ENCODE results near the gene SCMH1.

DNA sequence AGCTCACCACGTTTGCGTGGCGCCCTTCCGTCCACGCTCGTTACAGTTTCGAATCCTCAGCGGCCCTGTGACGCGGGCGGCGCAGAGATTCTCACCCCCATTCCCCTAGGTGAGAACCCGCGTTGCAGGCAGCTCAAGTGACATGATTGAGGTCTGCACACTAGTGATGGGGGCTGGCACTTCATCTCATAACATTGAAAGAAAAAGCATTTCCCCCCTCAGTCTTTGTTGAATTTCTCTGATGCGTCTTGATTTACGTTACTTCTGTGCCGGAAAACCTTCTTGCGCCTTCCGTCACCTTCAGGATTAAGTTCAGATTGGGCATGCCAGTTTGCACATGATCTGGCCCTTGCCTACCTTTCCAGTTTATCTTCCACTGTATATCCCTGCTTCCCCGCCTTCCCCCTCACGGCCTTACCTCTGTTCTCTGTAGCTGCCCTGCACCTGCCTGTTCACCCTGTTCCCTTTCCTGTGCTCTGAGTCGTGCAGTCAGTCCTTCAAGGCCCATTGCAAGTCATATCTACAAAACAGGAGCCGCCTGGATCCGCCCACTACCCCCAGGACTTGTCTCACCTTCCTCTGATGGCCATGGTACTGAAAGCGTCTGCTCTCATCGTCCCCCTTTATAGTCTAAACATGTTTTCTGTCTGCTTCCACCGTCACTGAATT, 261.5 kb downstream of the SCMH1 start:
- no peak for TF ChIP-seq POLR2AphosphoS5 (IDR thresholded peaks at IDR 0.05)
- TF ChIP-seq, protein P1, sequence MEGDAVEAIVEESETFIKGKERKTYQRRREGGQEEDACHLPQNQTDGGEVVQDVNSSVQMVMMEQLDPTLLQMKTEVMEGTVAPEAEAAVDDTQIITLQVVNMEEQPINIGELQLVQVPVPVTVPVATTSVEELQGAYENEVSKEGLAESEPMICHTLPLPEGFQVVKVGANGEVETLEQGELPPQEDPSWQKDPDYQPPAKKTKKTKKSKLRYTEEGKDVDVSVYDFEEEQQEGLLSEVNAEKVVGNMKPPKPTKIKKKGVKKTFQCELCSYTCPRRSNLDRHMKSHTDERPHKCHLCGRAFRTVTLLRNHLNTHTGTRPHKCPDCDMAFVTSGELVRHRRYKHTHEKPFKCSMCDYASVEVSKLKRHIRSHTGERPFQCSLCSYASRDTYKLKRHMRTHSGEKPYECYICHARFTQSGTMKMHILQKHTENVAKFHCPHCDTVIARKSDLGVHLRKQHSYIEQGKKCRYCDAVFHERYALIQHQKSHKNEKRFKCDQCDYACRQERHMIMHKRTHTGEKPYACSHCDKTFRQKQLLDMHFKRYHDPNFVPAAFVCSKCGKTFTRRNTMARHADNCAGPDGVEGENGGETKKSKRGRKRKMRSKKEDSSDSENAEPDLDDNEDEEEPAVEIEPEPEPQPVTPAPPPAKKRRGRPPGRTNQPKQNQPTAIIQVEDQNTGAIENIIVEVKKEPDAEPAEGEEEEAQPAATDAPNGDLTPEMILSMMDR (IDR thresholded peaks at IDR 0.05 in 8 of 11, conservative IDR thresholded peaks at IDR 0.05 in 3 of 11), result no peak

All from spleen (tissue), 7 donors.